Duodenal mucosa (tissue), 2 donors: ENCODE measurements around the gene PHRF1.
A peak's percentile ranks its signal among the peaks of the same experiment; 100 is the strongest.

Source experiments
- H3K27ac ChIP-seq: one replicate; pipeline ENCODE4 v1.7.0; 2013; ENCODE audit warnings: low read depth, low read length
- H3K27me3 ChIP-seq, 2 donors: one replicate each; pipeline ENCODE4 v1.7.0; 2013; ENCODE audit warnings: low read length in 2 of 2, control low read depth in 1 of 2; ENCODE audit not compliant: insufficient read depth in 2 of 2, control insufficient read depth in 1 of 2
- H3K36me3 ChIP-seq, 2 donors: one replicate each; pipeline ENCODE4 v1.7.0; 2013; ENCODE audit warnings: low read length in 2 of 2, control low read depth in 1 of 2; ENCODE audit not compliant: insufficient read depth in 2 of 2, control insufficient read depth in 1 of 2
- H3K4me1 ChIP-seq, 2 donors: one replicate each; pipeline ENCODE4 v1.7.0; 2013; ENCODE audit warnings: low read length in 2 of 2, control low read depth in 1 of 2; ENCODE audit not compliant: insufficient read depth in 2 of 2, control insufficient read depth in 1 of 2
- H3K4me3 ChIP-seq, 2 donors: one replicate each; pipeline ENCODE4 v1.7.0; 2013; ENCODE audit warnings: low read length in 2 of 2, low read depth in 1 of 2
- H3K9ac ChIP-seq, 2 donors: one replicate each; pipeline ENCODE4 v1.7.0; 2013; ENCODE audit warnings: low read length in 2 of 2, low read depth in 1 of 2
- H3K9me3 ChIP-seq, 2 donors: one replicate each; pipeline ENCODE4 v1.7.0; 2013; ENCODE audit warnings: low read length in 2 of 2, control low read depth in 1 of 2; ENCODE audit not compliant: control insufficient read depth in 1 of 2

Gene PHRF1

GRCh38 chr11:630871-631270 is 54.6 kb downstream of the PHRF1 start:
- H3K9me3 ChIP-seq: no peaks in the 10 kb centered on the region
- H3K27me3 ChIP-seq: no peaks in the 10 kb centered on the region
- no peaks in the 10 kb centered on the region for H3K36me3 ChIP-seq
- no peak overlapping the region for H3K9ac ChIP-seq
- peaks cover 3 to 5% of the 10 kb centered on the region in 2 donors for H3K4me1 ChIP-seq
- no peak overlapping the region for H3K27ac ChIP-seq
- no peak overlapping the region for H3K4me3 ChIP-seq

- H3K4me1 ChIP-seq: peaks cover 6 to 7% of the 10 kb centered on the region in 2 donors
- H3K27me3 ChIP-seq: peaks cover 17 to 20% of the 10 kb centered on the region in 2 donors
- H3K9me3 ChIP-seq: no peaks in the 10 kb centered on the region
- no peaks in the 10 kb centered on the region for H3K36me3 ChIP-seq
- no peak overlapping the region for H3K4me3 ChIP-seq
- no peak overlapping the region for H3K9ac ChIP-seq
- H3K27ac ChIP-seq: no peak overlapping the region
Observed at GRCh38 chr11:635945-636510, 59.8 kb downstream of the PHRF1 start.

- no peak within 1 kb of the TSS for H3K27ac ChIP-seq
- H3K4me1 ChIP-seq: peaks cover 6 to 7% of the 10 kb centered on the region in 2 donors
- peak within 1 kb of the TSS in 1 of 2 donors; percentile 36 for H3K4me3 ChIP-seq
- peaks cover 17 to 20% of the 10 kb centered on the region in 2 donors for H3K27me3 ChIP-seq
- H3K9ac ChIP-seq: no peak within 1 kb of the TSS
- no peaks in the 10 kb centered on the region for H3K9me3 ChIP-seq
- H3K36me3 ChIP-seq: no peaks in the 10 kb centered on the region
Observed at GRCh38 chr11:636511-637332, 60.5 kb downstream of the PHRF1 start, which contains the start of gene DRD4. Gene DRD4 (plus strand): TSS chr11:637269. CDS start chr11:637305, 36 bp downstream.

DNA sequence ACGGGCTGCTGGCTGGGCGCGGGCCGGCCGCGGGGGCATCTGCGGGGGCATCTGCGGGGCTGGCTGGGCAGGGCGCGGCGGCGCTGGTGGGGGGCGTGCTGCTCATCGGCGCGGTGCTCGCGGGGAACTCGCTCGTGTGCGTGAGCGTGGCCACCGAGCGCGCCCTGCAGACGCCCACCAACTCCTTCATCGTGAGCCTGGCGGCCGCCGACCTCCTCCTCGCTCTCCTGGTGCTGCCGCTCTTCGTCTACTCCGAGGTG is 61.0 kb downstream of the PHRF1 start:
- Histone ChIP-seq H3K27me3 (peaks cover 17 to 20% of the 10 kb centered on the region in 2 donors), H3K9ac (no peak overlapping the region), H3K4me3 (peak overlapping the region in 1 of 2 donors; percentile 36), H3K4me1 (peaks cover 6 to 7% of the 10 kb centered on the region in 2 donors), H3K27ac (no peak overlapping the region), H3K9me3 (no peaks in the 10 kb centered on the region), H3K36me3 (no peaks in the 10 kb centered on the region)

GRCh38 chr11:637593-638521 is 61.6 kb downstream of the PHRF1 start:
- Histone ChIP-seq H3K9me3 (no peaks in the 10 kb centered on the region), H3K27me3 (peaks cover 17 to 20% of the 10 kb centered on the region in 2 donors), H3K4me3 (peak overlapping the region in 1 of 2 donors; percentile 36), H3K36me3 (no peaks in the 10 kb centered on the region), H3K27ac (no peak overlapping the region), H3K4me1 (peaks cover 6 to 7% of the 10 kb centered on the region in 2 donors), H3K9ac (no peak overlapping the region)

DNA sequence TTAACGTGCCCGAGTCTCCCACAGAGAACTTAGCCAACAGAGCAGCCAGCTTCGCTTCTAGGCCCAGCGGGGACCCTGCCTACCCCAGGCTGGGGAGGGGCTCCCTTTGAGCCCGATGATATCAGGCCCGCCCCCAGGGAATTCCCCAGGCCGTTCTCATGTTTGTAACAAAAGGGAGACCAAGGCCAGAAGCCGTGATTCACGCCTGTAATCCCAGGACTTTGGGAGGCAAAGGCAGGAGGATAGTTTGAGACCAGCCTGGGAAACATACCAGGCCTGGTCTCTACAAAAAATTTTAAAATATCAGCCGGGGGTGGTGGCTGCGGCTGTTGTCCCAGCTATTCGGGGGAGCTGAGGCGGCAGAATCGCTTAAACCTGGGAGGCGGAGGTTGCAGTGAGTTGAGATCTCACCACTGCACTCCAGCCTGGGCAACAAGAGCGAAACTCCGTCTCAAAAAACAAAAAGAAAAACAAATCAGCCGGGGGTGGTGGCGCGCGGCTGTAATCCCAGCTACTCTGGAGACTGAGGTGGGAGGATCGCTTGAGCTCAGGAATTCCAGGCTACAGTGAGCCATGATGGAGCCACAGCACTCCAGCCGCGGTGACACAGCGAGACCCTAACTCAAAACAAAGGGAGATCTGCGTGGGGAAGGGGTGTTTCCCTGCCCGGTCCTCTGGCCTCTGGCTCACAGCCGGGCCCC is 62.5 kb downstream of the PHRF1 start:
- no peak overlapping the region for H3K27ac ChIP-seq
- H3K4me1 ChIP-seq: peaks cover 6 to 7% of the 10 kb centered on the region in 2 donors
- H3K9me3 ChIP-seq: no peaks in the 10 kb centered on the region
- H3K9ac ChIP-seq: no peak overlapping the region
- peaks cover 17 to 20% of the 10 kb centered on the region in 2 donors for H3K27me3 ChIP-seq
- peaks cover 0 to 5% of the 10 kb centered on the region in 2 donors for H3K36me3 ChIP-seq
- H3K4me3 ChIP-seq: no peak overlapping the region

GRCh38 chr11:639332-639955 is 63.2 kb downstream of the PHRF1 start:
- Histone ChIP-seq H3K9me3 (no peaks in the 10 kb centered on the region), H3K4me1 (peaks cover 6 to 7% of the 10 kb centered on the region in 2 donors), H3K27ac (no peak overlapping the region), H3K36me3 (peaks cover 0 to 11% of the 10 kb centered on the region in 2 donors), H3K27me3 (peaks cover 17 to 20% of the 10 kb centered on the region in 2 donors), H3K4me3 (no peak overlapping the region), H3K9ac (no peak overlapping the region)

GRCh38 chr11:640021-640706 is 63.9 kb downstream of the PHRF1 start:
- H3K27me3 ChIP-seq: peaks cover 17 to 20% of the 10 kb centered on the region in 2 donors
- peaks cover 6 to 7% of the 10 kb centered on the region in 2 donors for H3K4me1 ChIP-seq
- no peak overlapping the region for H3K27ac ChIP-seq
- H3K36me3 ChIP-seq: peaks cover 0 to 13% of the 10 kb centered on the region in 2 donors
- no peak overlapping the region for H3K4me3 ChIP-seq
- H3K9ac ChIP-seq: no peak overlapping the region
- no peaks in the 10 kb centered on the region for H3K9me3 ChIP-seq

DNA sequence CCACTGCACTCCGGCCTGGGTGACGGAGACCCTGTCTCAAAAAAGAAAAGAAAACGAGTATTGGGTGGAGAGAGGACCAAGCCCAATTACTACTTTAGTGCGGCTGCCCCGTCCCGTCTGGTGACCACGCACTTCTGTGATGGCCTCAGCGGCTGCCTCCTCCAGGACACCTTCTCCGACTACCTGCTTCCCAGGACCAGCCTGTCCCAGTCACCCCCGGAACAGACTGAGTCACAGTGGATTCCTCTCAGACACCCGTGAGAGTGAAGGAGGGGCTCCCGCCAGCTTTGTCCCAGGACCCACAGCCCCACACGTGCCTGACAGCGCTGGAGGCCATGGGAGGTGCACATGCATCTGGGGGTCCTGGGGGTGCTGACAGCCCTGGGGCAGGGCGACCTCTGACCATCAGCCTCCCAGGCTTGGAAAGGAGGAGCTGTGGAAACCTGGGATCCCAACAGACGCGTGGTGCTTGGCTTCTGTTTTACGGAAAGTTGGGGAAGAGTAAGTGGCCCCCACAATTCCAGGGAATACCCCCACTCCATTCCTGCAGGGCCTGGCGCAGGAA is 65.6 kb downstream of the PHRF1 start:
- Histone ChIP-seq H3K4me1 (peaks cover 6 to 7% of the 10 kb centered on the region in 2 donors), H3K9me3 (no peaks in the 10 kb centered on the region), H3K27me3 (peaks cover 17 to 20% of the 10 kb centered on the region in 2 donors), H3K36me3 (peaks cover 0 to 13% of the 10 kb centered on the region in 2 donors), H3K4me3 (no peak overlapping the region), H3K9ac (no peak overlapping the region), H3K27ac (no peak overlapping the region)
